Left hindlimb (tissue), 1 donor: ENCODE data around the gene CATSPERE.

Experiments
- DNase-seq: peaks from one replicate; pipeline ENCODE4 v3.0.0-alpha.2; 2018

The CATSPERE gene, protein sequence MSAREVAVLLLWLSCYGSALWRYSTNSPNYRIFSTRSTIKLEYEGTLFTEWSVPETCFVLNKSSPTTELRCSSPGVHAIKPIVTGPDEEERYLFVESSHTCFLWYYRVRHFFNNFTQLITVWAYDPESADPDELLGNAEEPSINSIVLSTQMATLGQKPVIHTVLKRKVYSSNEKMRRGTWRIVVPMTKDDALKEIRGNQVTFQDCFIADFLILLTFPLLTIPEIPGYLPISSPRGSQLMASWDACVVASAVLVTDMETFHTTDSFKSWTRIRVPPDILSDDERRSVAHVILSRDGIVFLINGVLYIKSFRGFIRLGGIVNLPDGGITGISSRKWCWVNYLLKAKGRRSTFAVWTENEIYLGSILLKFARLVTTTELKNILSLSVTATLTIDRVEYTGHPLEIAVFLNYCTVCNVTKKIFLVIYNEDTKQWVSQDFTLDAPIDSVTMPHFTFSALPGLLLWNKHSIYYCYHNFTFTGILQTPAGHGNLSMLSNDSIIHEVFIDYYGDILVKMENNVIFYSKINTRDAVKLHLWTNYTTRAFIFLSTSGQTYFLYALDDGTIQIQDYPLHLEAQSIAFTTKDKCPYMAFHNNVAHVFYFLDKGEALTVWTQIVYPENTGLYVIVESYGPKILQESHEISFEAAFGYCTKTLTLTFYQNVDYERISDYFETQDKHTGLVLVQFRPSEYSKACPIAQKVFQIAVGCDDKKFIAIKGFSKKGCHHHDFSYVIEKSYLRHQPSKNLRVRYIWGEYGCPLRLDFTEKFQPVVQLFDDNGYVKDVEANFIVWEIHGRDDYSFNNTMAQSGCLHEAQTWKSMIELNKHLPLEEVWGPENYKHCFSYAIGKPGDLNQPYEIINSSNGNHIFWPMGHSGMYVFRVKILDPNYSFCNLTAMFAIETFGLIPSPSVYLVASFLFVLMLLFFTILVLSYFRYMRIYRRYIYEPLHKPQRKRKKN

DNA sequence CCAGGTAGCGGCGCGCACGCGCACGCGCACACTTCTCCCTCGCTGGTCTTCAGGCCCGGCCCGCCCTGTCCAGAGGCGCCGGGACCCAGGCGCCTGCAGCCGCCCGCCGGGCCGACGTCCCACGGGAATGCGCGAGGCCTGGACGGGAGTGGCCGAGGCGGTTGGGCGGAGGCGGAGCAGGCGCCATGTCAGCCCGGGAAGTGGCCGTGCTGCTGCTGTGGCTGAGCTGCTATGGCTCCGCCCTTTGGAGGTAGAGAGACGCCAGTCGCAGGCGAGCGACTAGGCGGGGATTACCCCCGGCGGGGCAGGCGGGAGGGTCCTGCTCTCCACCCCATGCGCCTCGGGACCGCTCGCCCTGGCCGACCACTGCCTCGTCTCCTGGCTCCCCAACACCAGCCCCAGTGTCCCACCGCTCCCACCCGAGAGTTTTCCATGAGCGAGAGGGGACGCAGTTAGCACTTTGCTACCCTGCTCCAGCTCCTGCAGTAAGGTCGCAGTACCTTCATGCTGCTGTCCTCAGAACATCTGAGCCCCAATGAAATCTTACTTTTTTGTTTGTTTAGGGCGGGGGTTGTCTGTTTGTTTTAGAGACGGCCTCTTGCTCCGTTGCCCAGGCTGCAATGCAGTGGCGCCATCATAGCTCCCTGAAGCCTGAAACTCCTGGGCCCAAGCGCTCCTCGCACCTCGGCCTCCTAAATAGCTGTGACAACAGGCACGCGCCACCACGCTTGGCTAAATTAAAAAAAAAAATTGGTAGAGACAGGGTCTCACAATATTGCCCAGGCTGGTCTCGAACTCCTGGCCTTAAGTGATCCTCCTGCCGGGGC is at the start of gene CATSPERE:
Gene CATSPERE (plus strand): TSS at position 29 of the 827 bp plus-strand sequence. CDS start 157 bp downstream, at position 186.
- DNase-seq = peak; percentile 89

DNA sequence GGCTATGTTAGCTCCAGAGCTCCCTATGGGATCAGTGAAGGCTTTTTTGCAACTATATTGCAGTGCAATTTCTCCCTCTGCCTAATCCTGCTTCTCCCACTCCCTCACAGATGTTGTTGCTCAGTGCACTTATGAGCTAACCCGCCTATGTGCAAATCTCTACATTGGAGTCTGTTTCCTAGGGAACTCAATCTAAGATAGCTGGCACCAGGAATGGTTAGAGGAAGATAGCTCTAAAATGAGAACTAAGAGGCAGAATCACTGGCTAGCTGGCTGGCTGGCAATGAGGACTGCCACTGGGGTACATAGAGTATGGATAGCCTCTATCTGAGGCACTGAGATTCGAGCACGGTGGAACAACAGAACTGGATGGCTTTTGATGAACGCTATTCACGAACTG is 48.9 kb upstream of the CATSPERE start:
- no peak for DNase-seq

DNA sequence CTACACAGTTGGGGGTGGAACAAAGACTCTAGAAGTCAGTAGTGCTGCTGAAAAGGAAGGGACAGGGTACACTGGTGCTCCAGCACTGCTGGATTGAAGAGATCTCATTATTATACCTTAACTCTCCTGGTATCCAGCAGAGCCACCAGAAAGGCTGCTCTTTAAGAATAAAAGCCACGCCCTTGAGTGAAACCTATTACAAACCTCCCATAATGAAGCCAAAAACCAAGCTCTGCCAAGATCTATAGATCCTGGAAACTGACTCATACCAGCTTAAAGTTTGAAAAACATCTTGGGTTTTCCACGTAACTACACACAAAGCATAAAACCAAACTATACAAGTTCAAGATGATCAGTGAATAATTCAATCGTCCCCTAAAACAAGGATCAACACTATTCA is 47.3 kb upstream of the CATSPERE start:
- no peak for DNase-seq

DNA sequence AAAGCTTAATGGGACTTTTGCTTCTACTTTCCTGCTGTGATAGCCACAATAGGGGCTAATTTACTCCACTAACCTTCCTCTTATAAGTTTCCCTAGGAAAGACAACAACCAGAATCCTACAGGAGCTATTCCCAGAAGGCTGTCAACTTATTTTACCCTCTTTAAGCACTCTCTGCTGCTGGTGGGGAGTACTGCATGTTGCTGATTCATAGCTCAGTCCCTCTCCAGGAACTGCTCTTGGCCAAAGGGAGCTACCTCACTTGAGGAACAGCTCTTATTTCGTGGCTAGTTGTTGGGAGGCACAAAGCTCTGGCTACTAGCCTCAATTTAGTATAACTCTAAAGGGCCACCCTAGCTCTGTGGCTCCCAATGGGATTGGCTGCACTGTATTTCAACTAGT is 46.5 kb upstream of the CATSPERE start:
- DNase-seq = no peak

DNA sequence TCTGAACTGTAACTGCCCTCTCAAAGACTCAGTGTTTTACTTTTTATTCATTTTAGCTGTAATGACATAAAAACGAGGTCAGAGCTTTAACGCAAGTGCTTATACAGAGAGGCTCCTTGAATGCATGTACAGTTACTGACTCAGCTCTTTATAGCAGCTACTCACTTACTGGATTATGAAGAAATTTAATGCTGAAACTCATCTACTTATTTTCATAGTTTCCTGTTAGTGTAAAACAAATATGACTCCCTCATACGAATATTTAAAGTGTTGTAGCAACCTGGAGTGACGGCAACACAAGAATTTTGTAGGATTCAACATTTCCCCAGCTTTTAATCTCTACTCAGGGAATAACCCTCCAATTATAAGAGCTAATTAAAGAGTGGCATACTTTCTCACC is 42.0 kb upstream of the CATSPERE start:
- DNase-seq = no peak

DNA sequence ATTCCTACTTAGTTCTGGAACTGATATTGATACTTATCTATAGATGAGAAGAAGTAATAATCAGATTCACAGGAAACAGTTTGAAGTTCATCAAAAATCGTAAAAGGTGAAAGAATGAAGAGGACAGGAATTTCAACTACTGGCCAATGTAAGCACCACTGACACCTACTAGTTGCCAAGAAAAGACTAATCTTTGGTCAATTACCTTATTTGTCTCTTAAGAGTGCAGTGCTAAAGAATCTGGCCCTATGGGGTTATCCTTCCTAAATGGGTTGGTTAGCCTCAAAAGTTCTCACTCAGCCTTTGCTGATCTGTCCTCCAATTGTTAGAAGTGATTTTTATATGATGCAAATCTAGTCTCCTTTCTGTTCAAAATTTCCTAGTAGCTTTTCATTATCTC is 38.9 kb upstream of the CATSPERE start:
- DNase-seq = no peak

DNA sequence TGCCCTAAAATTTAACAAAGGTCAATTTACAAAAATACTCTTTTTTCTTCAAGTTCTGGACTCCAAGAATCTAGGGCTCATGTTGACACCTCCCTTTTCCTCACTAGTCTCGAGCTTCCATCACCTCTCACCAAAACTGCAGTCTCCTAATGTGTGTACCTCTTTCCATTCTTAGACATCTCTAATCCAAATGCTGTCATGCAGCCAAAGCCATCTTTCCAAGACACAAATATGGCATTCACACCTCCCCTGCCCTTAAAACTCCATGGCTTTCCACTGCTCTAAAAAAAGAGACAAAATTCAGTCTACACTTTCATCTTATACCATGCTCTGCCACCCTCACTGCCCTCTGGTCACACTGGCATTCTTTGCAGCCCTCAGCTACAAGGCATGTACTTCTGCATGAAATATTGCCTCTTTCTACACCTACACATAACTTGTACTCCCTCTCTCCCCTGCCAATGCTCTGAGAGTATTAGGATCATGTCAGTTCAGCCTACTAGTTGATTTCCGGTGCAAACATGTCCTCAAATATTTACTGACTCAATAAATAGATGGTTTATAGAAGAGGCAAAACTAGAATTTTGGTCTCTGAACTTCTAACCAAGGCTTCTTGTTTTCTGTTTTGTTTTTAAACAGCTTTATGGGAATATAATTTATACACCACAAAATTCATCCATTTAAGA is 36.3 kb upstream of the CATSPERE start:
- DNase-seq = no peak

DNA sequence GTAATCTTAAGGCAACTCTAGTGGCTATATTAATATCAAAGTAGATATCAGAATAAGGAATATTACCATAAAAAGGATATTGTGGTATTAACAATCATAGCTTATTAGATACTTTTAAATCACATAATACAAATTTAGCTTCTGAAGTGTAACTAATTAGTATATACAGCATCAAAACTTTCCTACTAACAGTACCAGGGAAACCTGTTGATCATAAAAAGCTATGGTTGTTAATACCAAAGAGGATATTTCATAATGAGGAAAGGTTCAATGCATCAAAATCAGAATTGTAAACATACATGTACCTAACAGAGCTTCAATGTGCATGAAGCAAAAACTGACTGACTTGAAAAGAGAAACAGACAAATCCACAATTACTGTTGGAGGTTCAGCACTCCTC is 33.4 kb upstream of the CATSPERE start:
- DNase-seq = no peak

DNA sequence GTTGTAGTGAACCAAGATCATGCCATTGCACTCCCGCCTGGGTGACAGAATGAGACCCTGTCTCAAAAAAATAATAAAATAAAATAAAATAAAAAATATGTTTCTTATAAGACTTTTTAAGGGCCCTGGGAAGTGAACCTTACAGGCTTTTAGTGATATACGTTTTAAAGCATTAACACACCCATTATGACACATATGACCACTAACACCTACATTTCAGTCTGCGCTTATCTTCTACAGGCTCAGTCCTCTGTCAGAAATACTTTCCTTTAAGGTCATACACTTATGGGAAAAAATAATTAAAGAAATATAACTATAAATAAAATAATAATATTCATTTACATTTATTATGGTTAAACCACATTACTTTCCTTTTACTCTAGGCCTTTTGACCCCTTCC is 31.3 kb upstream of the CATSPERE start:
- no peak for DNase-seq

DNA sequence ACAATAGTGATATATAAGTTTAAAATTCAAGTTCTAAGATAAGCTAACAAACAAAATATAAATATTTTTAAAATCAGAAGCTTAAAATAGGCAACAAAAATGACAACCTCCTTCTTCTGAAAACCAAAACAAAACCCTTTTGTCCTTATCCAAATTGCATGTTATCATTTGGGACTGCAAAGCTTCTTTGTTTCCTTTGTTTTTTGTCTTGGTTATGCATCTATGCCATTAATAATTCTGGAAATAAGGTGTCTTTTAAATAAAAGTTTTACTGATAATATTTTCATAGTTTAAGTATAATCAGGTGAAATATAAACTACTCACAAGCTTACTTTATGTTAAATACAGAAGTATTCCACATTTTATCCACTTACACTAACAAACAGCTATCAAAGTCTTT is 29.9 kb upstream of the CATSPERE start:
- no peak for DNase-seq

DNA sequence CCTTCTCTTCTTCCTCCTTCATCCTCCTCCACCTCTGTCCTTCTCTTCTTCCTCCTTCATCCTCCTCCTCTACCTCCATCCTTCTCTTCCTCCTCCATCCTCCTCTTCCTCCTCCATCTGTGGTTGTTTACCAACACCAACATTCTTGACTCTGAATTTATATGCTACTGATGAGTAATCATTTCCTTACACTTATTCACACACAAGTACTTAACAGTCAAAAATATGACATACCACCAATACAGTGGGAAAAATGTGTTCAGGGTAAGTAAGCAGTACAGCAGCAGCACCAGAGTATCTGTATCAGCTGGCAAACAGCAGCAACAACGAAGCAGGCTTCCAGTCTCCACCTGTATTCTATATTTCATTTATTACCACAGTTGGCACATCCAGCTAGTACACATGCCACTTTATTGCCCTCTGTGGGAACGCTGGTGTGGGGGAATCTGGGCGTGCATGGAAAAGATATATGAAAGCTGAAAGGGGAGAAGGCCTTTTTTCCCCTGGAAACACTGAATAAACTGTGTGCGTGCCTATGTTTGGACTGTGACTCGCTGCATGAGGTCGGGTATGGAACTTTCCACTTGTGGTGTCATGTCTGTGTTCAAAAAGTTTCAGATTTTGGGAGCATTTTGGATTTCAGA is 25.4 kb upstream of the CATSPERE start:
- DNase-seq = no peak

DNA sequence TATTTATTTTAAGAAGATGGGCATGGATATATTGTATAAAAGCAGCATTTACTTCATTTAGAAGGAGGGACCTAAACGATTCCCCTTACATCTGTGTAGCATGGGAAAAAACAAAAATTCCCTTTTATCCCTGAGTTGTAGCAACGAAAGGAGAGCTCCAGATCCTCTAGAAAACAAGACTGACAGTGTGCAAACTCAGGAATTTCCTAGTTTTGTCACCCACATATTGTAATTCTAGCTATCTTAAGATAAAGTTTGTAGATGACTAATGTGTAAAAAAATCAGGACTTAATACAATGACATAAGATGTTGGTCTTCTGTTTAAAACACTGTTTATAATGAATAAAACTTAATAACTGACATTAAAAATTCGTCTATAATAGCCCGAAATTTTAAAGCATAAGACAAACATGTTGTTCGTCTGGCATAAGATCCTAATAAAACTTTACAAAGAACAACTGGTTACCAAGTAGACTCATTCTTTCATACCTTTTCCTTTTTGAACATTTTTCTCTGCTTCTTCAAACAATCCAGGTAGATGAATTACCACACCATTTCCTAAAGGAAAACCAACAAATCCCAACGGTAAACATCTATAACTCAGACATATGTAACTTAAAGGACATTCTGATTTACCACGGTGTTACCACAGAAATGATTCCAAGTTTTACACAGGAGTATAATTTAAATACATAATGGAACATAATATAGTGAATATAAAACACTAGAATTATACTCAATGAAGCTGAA is 24.6 kb upstream of the CATSPERE start:
- DNase-seq = no peak

DNA sequence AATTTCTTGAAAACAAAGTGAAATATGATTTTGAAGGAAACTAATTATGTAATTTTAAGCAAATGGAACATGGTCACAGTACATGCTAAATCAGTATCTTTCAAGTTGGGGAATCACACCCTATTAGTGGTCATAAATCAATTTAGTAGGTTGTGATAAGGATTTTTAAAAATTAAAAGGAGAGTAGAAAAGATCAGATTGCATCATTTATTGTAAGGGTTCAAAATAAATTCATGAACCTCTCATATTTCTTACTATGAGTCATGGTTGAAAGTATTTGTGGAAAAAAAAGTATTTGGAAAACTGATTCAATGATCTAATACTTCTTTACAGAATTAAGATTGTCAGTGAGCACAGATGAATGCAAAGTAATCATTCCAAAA is 24.0 kb upstream of the CATSPERE start:
- no peak for DNase-seq

DNA sequence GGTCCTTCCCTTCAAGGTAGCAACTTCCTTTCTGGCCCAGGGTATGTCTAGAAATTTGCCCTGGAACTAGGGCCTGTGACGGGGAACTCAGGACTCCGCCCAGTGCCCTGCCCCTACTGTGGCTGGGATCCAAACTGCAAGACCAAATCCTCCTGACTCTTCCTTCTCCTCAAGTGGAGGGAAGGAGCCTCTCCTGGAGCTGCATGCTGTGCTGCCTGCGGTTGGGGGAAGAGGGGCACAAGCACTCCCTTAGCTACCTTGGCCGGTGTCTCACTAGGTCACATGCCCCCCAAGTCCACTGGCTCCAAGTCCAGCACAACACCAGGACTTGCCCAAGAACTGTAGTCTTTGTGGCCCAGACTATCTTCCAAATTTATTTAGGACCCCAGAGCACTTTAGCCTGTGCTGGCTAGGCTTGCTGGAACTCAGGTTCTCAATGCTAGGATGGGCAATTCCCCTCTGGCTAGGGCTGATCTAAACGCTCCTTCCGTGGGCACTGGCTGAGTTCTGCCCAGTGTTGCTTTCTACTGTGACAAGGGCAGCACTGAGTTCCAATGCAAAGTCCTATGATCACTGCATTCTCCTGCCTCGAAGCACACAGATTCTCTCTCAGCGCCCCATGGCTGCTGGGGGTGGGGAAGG is 21.6 kb upstream of the CATSPERE start:
- DNase-seq = no peak

DNA sequence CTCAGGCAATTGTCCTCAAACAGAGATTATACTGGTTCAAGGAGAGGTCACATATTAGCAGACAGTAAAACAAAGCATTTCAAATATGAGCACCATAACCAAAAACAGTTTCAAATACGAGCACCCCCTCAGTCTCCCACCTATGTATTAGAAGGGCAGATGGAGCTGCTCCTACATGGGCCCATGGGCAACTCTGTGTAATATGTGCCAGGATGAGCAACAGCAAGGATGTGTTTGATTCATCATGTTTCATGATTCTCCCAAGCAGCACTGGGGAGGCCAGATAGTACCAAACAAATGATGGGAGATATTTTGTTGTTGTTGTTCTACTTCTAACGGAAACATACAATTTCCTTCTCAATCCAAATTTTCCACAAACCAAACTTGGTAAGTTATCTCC is 18.2 kb upstream of the CATSPERE start:
- DNase-seq = no peak

DNA sequence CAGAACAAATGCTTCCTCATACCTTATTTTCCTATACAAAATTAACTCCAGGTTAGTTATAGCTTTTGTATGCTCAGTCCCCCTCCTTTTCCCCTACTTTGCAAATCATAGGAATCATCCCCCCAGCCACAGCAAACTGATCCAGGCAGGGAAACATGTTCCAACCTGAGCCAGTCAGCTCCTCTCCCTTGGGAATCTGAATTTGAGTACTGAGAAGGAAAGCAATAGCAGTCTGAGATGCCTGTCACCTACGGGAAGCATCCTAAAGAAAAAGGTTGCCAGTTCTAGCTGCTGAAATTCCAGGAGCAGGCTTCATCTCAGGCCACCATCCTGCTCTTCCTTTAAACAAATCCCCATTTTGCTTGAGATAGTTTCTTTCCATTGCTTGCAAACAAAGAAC is 16.2 kb upstream of the CATSPERE start:
- DNase-seq = no peak

DNA sequence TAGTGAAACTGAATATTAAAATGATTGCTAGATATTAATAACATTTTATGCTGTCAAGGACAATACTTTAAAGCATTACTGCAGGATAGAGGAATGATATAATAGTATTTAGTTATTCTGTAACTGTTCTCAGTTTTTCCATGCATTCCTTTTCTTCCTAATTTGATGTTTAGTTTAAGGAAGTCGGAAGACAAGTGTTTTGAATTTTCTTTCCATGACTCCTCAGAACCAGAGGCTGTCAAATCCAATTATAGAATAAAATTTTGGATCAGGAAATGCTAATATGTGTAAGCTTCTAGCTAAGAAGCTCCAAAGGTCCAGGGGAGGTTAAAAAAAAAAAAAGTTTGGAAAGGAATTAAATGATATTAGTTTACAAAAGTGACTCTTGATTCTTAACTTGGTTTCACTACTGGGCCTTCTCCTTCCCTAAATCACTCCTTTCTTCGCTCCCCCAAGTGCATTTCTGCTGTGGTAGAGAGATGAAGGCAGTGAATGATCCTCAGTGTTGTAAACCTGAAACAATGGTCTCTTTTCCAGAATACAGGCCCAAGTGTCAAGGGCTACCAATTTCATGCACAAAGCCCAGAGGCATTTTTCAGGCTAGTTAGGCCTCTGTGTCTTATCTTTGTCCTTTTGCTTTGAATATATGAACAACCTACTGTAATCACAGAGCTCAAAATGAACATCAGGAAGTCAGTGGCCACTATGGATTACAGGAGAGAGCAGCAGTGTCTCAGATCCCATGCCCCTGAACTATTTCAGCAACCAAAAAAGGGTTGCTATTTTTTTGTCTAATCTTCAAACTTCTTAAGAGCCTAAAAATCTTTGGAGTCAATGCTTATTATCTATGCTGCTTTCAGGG is 15.5 kb upstream of the CATSPERE start:
- DNase-seq = no peak

DNA sequence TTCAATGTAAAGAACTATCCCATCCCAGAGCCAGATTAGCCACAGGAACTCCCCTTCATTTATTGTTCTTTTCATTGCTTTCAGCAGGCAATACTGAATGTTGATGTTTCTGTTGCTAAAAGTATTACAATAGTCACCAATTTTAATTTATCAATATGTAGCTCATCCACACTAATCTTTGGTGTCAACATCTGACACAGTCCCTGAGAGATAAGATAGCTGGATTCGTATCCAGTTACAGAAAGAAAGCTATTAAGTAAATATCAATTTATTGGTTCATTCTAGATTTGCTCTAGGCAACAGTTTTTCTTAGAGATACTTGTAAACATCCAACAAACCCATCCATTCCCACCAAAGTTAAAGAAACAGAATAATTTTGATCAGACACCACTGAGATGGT is 14.0 kb upstream of the CATSPERE start:
- no peak for DNase-seq

DNA sequence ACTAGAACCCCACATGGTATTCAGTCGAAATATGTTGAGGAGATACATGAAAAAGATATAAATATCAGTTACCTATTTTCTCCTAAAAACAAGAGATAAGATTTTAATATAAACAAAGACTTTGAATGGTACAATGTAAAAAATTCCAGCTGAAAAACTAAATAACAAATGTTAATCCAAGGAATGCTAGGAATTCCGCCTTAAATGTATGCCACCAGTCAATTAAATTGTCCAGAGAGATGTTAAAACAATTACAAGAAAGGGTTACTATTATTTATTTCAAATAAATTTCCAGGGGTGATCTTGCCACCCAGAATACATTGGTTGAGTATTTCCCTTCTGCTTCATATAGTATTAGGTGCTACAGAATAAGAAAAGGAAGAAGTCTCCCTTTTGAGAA is 13.5 kb upstream of the CATSPERE start:
- no peak for DNase-seq
